Endothelial cell (in vitro differentiated cells): ENCODE data around the gene CHRNA10. TPM values are rescaled to one million over a fixed set of nuclear protein-coding genes. Genes with fewer than 3 reads are reported as not detected.

ENCODE experiments used
- DNase-seq: peaks from one replicate; pipeline ENCODE4 v3.0.0; 2021; ENCODE audit warnings: low spot score
- H3K27ac Mint-ChIP-seq: one replicate; pipeline ENCODE4 v1.8.0; 2021; ENCODE audit warnings: mixed read lengths, inconsistent platforms; ENCODE audit not compliant: unreplicated experiment
- H3K27me3 Mint-ChIP-seq: one replicate; pipeline ENCODE4 v1.8.0; 2021; ENCODE audit warnings: mild to moderate bottlenecking, moderate library complexity, mixed read lengths, inconsistent platforms; ENCODE audit not compliant: unreplicated experiment
- H3K36me3 Mint-ChIP-seq: one replicate; pipeline ENCODE4 v1.8.0; 2021; ENCODE audit warnings: mild to moderate bottlenecking, low read depth, mixed read lengths, inconsistent platforms; ENCODE audit not compliant: unreplicated experiment
- H3K4me1 Mint-ChIP-seq: one replicate; pipeline ENCODE4 v1.8.0; 2021; ENCODE audit warnings: mild to moderate bottlenecking, mixed read lengths, inconsistent platforms; ENCODE audit not compliant: unreplicated experiment
- H3K4me3 Mint-ChIP-seq: one replicate; pipeline ENCODE4 v1.8.0; 2021; ENCODE audit warnings: mild to moderate bottlenecking, mixed read lengths, inconsistent platforms; ENCODE audit not compliant: unreplicated experiment
- H3K9me3 Mint-ChIP-seq: one replicate; pipeline ENCODE4 v1.8.0; 2021; ENCODE audit warnings: mixed read lengths, inconsistent platforms; ENCODE audit not compliant: unreplicated experiment
- CTCF ChIP-seq: fragments of 200-600 bp; sonication (generic); IDR thresholded peaks from one replicate; pipeline ENCODE4 v1.5.0; 2021; ENCODE audit warnings: antibody characterized with exemption; ENCODE audit not compliant: unreplicated experiment
- total RNA-seq: library from RNA; stranded (reverse); fragmentation: NEBNext Ultra II Directional; extraction: Animal tissue kit (Norgen Biotek cat#: 25700); gene quantifications from one replicate; pipeline ENCODE4 v1.2.1, GENCODE V29; 2021; ENCODE audit not compliant: unreplicated experiment

Gene CHRNA10
- total RNA-seq, 1 donor from 2014 or later: 0.72 TPM

GRCh38 chr11:3642071-3642951, 28.9 kb downstream of the CHRNA10 start:
- Mint-ChIP-seq H3K4me3 (peak overlapping the region; percentile 88), H3K27me3 (peaks cover 12% of the 10 kb centered on the region), H3K27ac (no peak overlapping the region), H3K4me1 (peaks cover 20% of the 10 kb centered on the region), H3K36me3 (peaks cover 17% of the 10 kb centered on the region), H3K9me3 (no peaks in the 10 kb centered on the region)
- no peak for TF ChIP-seq CTCF
- peak; percentile 86 for DNase-seq

- Mint-ChIP-seq H3K36me3 (peaks cover 17% of the 10 kb centered on the region), H3K4me3 (peak within 1 kb of the TSS; percentile 88), H3K9me3 (no peaks in the 10 kb centered on the region), H3K4me1 (peaks cover 20% of the 10 kb centered on the region), H3K27ac (no peak within 1 kb of the TSS), H3K27me3 (peaks cover 12% of the 10 kb centered on the region)
- TF ChIP-seq CTCF: no peak
- DNase-seq: no peak
These were observed 29.5 kb downstream of the CHRNA10 start, which contains the start of gene ART5 for GRCh38 chr11:3641701-3642070. Gene ART5, minus strand, starts transcription at chr11:3641992. Its CDS starts 130 bp downstream, at chr11:3641862.

GRCh38 chr11:3641191-3641590, 30.0 kb downstream of the CHRNA10 start:
- peaks cover 25% of the 10 kb centered on the region for H3K4me1 Mint-ChIP-seq
- H3K4me3 Mint-ChIP-seq: peak overlapping the region; percentile 76
- DNase-seq: no peak
- H3K27ac Mint-ChIP-seq: no peak overlapping the region
- peaks cover 16% of the 10 kb centered on the region for H3K27me3 Mint-ChIP-seq
- peaks cover 20% of the 10 kb centered on the region for H3K36me3 Mint-ChIP-seq
- H3K9me3 Mint-ChIP-seq: no peaks in the 10 kb centered on the region
- no peak for TF ChIP-seq CTCF

- peaks cover 15% of the 10 kb centered on the region for H3K27me3 Mint-ChIP-seq
- no peak overlapping the region for H3K27ac Mint-ChIP-seq
- no peak for TF ChIP-seq CTCF
- peaks cover 34% of the 10 kb centered on the region for H3K4me1 Mint-ChIP-seq
- no peak overlapping the region for H3K4me3 Mint-ChIP-seq
- H3K36me3 Mint-ChIP-seq: peaks cover 17% of the 10 kb centered on the region
- no peaks in the 10 kb centered on the region for H3K9me3 Mint-ChIP-seq
- DNase-seq: no peak
These were observed 31.3 kb downstream of the CHRNA10 start for GRCh38 chr11:3639841-3640240.

- no peak overlapping the region for H3K27ac Mint-ChIP-seq
- H3K9me3 Mint-ChIP-seq: no peaks in the 10 kb centered on the region
- no peak for TF ChIP-seq CTCF
- H3K27me3 Mint-ChIP-seq: peaks cover 18% of the 10 kb centered on the region
- peaks cover 10% of the 10 kb centered on the region for H3K36me3 Mint-ChIP-seq
- peaks cover 47% of the 10 kb centered on the region for H3K4me1 Mint-ChIP-seq
- peak overlapping the region; percentile 54 for H3K4me3 Mint-ChIP-seq
- DNase-seq: no peak
These were observed 32.7 kb downstream of the CHRNA10 start for GRCh38 chr11:3638513-3638912.
